Activated CD8-positive, alpha-beta memory T cell treated with anti-CD3 and anti-CD28 coated beads, Interleukin-2, amount 50 U/mL, for 24 hours (primary cell): Measurements from ENCODE around the gene SEMA4D.
"Not testable (repeated sequence)": the region's sequence is repeated elsewhere in the genome, so short reads cannot be mapped to it uniquely, and the experiment has no call there.

Source experiments
- DNase-seq: peaks from one replicate; pipeline ENCODE4 v3.0.0-alpha.2; 2020; ENCODE audit errors: extremely low read depth

The SEMA4D gene

DNA sequence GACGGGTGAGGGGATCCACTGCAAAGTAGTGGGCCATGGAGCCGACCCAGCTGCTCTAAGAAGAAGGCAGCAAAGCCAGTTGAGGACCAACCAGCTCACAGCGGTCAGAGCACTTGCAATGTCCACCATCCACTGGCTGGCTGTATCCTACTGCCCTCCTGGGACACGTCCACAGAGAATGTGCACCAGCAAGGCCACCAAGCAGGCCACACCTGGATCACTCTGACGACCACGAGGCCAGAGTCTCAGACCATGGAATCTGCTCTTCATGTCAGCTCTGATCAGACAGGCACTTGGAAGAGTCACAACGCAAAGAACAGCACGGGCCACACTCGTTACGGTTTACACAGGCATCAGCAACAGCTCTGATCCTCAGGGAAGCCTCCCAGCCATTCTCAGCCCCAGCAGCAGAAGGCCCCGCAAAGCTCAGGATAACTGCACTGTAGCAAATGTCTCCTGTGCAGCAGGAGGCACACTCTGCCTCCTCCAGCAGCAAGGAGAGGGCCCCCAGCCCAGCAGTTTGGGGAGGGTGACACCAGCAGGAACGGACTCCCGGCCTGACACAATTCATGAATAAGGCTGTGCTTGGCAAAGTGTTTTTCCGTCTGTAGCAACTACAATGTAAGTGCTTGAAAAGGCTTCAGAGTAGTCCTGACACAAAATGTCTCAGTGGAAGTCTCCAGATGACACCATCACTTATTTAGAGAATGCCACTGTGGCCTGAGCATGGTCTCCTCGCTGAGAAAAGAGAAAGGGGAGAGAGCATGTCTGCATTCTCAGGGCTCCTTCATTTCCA, 15.7 kb downstream of the SEMA4D start:
- no peak for DNase-seq

DNA sequence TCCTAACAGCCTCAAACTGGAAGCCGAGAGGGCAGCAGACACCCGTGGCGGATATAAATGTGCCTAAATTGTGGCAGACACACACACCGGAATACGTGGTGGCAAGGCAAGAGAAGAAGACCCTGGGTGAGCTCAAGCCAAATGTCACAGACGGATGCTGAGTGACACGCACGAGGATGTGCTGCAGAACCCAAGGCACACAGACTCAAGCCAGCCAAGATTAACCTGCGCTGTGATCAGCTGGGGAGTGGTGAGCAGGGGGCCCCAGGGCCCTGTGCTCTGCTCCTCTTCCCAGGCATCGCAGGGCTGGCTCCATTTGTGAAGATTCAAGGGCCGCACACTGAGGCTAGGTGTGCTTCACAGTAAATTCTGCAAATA, 16.4 kb downstream of the SEMA4D start:
- DNase-seq, result no peak

DNA sequence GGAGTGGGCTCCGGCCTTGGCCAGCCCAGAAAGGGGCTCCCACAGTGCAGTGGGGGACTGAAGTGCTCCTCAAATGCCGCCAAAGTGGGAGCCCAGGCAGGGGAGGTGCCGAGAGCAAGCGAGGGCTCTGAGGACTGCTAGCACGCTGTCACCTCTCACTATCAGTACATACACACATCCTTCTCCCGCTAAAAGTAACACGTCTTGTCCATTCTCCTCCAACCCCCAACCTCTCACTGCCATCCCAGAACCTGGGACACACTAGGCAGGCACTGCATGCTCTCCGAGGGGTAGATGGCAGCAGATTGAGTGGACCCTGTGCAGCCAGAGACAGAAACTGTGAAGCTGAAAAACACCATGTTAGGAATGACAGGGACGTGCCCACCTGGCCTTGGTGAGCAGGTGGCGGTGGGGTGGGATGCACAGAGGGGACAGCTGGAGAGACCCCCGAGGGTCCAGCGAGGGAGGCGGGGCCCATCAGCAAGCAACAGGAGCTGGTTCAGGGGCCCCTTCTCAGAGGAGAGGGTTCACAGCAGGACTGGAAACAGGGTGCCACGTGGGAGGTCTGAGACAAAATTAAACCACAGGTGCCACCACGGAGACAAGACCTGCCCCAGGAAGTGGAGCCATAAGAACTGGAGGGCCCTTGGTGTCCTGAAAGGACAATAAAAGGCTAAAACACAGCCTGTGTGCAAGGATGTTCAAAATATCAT, 16.9 kb downstream of the SEMA4D start:
- no peak for DNase-seq

DNA sequence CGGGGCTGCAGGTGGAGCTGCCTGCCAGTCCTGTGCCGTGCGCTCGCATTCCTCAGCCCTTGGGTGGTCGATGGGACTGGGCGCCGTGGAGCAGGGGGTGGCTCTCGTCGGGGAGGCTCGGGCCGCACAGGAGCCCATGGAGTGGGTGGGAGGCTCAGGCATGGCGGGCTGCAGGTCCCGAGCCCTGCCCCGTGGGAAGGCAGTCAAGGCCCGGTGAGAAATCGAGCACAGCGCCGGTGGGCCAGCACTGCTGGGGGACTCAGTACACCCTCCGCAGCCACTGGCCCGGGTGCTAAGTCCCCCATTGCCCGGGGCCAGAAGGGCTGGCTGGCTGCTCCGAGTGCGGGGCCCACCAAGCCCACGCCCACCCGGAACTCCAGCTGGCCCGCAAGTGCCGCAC, 17.5 kb downstream of the SEMA4D start:
- not testable (repeated sequence) for DNase-seq

DNA sequence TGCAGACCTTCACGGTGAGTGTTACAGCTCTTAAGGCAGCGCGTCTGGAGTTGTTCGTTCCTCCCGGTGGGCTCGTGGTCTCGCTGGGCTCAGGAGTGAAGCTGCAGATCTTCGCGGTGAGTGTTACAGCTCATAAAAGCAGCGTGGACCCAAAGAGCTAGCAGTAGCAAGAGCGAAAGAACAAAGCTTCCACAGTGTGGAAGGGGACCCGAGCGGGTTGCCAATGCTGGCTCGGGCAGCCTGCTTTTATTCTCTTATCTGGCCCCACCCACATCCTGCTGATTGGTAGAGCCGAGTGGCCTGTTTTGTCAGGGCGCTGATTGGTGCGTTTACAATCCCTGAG, 18.3 kb downstream of the SEMA4D start:
- DNase-seq, result not testable (repeated sequence)

DNA sequence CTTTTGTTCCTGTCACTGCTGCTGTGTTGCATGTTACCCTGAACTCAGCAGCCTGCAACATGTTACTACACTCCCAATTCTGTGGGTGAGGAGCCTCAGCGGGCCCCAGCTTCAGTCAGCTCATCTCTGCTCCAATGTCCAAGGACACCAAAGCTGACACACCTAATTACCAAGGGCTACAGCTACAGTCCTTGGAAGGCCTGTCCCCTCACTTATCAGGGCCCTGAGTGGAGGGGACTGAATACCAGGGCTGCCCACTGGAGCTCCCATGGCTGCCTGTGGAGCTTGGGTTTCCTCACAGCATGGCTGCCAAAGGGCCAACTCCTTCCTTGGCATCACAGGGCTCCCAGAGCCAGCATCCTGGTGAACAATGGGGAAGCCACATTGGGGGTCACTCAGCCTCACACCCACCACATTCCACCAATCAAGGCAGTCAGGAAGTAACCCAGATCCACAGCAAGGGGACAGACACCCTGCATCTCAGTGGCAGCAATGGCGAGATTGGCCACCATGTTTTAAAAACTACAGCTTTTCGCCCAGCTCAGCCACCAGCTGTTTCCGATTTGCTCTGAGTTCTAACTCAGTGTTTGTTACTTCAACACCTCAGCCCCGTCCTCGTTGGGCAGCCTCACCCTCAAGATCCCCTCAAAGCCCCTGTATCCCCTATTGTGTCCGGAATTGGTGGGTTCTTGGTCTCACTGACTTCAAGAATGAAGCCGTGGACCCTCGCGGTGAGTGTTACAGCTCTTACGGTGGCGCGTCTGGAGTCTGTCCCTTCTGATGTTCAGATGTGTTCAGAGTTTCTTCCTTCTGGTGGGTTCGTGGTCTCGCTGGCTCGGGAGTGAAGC, 18.9 kb downstream of the SEMA4D start:
- DNase-seq, result no peak

DNA sequence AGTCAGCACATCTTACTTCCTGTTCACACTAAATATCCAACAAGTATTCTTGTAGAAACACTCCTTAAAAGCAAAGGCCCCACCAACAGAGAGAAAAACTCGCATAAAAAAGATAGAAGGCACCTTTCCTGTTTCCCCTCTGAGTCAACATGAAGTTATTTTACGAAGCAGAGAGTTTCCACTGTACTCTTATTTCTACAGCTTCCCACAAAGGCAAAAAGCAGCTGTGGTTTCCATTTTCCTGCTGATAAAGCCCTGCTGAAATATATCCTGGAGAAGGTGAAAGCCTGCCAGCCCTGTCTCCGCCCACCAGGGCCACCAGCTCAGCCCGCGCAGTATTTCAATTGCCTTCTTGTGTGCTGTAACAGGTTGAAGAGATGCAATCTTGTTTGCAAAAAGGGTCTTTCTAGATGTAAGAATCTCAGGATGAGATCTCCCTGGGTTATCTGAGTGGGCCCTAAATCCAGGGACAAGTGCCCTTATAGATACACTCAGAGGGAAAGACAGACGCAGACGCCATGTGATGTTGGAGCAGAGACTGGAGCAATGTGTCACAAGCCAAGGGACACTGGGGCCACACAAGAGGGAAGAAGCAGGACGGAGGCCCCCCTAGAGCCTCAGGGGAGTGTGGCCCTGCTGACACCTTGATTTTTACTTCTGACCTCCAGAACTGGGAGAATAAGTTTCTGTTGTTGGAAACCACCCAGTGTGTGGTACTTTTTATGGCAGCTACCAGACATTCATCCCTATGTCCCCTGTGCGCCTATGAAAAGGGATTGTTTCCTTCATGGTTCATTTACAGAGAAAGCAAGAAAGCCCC, 19.9 kb downstream of the SEMA4D start:
- DNase-seq, result no peak

DNA sequence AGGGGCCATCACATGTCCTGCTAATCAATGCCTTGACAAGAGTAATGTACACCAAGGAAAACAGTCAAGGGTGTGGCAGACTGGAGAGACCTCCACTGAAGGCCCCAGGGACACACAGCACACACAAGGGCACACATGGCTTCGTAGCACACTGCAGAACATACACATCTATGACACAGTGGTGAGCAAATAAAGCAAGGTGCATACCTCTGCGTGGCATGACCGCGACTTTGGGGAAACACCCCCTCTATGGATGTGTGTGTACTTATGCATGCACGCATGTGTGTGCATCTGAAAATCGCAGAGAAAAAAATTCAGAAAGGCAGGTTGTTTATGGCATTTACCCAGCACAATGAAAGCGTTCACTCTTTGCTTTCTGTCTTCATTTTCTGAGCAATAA, 20.5 kb downstream of the SEMA4D start:
- DNase-seq, result no peak

DNA sequence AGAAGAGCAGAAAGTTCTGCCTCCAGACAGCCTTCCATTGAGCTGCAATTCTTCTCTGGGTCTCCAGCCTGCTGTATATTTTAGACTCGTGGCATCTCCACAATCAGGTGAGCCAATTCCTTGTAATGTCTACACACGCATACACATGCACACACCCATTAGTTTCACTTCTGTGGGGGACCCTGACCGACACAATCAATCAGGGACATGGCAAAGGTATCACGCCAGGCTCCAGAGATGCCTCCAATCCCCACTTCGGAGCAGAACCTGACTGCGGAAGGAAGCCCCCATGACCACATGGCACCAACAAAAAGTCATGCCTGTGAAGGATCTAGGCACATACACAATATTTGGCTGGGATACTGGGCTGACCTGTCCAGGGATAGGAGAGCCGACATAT, 21.4 kb downstream of the SEMA4D start:
- DNase-seq, result no peak

DNA sequence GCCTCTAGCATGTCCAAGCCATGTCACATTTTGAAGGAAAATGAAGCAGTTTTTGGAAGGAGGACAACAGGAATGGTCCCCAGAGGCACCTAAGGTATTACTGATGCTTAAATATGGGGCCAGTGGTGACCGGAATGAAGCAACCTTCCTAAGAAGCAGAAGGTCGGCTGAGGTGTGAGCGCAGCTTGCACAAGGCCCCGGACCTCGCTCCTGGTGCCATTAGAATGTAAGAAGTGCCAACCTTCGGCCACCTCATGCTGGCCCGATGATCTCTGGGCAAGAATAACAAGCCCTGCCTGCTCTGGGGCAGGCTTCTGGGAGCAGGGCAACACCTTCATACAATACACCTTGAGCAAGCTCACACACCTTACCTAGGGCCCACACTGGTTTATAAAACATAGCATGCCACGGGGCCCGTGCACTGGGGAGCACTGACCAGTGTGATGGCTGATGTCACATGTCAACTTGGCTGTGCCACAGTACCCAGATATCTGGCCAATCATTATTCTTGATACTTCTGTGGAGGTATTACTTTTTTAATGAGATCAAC, 21.9 kb downstream of the SEMA4D start:
- no peak for DNase-seq

DNA sequence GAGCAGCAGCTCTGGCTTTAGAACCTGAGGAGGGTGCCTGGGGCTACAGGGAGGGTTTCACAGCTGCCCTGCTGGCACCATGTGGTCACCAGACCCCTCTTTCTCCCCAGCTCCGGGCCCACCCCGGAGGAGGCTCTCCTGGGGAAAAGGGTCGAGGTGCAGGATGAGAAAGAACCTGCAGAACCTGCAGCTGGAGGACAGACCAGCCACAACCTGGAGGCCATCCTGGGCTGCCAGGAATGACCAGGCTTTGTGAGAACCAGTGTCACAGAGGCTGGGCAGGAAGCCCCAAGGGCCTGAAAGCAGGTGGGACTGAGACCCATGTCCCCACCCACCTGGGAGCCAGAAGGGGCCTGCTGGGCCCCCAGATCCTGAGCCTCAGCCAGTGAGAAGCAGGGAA, 23.0 kb downstream of the SEMA4D start:
- no peak for DNase-seq

DNA sequence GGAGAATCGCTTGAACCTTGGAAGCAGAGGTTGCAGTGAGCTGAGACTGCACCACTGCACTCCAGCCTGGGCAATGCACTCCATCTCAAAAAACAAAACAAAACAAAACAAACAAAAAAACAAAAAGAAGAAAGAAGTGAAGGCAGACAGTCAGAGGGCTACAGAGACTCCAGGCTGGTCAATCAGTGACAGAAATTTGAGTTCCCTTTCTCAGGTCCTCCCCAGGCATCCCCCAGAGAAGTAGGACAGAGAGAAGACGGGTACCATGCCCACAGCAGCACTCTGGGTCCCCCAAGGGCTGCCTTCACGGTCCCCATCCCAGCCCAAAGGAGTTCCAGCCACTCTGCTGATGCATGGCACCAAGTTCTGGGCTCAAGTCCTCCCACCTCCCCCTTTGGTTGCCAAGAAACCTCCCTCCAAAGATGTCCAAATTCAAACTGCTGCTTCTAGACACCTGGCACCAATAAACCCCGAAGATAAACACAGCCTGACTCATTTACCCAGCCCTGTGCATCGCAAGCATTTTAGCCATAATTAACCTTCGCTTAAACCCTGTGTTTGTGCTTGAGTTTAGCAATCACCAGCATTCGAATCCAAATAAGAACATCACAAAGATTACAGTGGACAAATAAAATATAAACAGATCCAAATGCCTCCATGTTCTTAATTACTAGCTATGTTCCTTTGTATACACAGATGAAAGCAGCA, 24.0 kb downstream of the SEMA4D start:
- DNase-seq, result no peak

DNA sequence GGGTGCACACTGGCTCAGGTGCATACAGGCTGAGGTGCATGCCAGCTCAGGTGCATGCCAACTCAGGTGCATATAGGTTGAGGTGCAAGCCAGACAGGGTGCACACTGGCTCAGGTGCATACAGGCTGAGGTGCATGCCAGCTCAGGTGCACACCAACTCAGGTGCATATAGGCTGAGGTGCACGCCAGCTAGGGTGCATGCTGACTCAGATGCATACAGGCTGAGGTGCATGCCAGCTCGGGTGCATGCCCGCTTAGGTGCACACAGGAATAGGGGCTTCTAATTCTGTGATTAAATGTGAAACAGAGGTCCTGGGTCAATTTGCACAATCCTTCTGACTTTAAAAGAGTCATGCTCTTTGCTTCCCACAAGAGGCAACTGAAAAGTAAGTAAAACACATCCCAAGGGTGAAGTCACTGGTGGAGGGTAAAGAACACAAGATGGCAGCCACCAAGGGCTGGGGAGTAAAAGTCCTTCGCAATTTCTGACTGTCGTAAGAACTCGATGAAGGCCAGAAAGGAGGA, 26.1 kb downstream of the SEMA4D start:
- DNase-seq, result not testable (repeated sequence)

DNA sequence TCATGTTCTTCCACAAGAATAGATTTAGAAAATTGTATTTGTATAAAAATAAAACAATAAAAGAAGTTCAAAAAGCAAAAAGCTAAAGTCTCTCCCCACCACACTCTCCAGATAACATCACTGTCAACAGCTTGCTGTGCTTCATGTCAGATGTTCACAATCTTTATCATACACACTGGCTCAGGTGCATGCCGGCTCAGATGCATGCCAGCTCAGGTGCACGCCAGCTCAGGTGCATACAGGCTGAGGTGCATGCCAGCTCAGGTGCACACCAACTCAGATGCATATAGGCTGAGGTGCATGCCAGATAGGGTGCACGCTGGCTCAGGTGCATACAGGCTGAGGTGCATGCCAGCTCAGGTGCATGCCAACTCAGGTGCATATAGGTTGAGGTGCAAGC, 26.5 kb downstream of the SEMA4D start:
- DNase-seq, result no peak

DNA sequence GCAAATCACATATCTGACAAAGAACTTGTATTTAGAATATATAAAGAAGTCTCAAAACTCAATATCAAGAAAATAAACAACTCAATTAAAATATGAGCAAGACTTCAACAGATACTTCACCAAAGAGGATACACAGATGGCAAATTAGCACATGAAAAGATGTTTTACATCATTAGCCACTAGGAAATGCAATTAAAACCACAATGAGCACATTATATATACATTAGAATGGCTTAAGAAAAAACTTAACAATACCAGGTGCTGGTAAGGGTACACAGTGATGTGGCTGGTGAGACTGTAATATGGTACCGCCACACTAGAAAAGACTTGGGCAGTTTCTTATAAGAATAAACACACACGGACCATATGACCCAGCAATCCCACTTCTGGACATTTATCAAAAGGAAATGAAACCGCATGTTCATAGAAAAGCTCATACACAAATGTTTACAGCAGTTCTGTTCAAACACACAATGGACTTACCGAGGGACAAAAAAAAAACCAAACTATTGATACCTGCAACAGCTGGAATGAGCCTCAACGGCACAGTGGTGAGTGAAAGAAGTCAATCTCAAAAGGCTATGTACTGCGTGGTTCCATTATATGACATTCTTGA, 27.6 kb downstream of the SEMA4D start:
- no peak for DNase-seq

DNA sequence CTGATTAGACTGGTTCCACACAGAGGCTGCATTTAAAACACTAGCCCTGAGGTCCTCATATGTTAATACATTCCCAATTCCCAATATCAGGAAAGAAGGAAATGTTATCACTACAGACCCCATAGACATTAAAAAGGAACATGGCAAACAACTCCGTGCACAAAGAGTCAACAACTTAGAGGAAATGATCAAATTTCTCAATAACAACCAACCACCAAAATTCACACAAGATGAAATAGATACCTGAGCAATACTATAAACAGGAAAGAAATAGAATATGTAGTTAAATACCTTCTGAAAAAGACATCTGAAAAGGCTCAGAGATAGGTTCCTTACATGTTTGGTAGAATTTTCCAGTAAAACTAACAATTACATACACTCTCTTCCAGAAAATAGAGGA, 28.9 kb downstream of the SEMA4D start:
- DNase-seq, result no peak

DNA sequence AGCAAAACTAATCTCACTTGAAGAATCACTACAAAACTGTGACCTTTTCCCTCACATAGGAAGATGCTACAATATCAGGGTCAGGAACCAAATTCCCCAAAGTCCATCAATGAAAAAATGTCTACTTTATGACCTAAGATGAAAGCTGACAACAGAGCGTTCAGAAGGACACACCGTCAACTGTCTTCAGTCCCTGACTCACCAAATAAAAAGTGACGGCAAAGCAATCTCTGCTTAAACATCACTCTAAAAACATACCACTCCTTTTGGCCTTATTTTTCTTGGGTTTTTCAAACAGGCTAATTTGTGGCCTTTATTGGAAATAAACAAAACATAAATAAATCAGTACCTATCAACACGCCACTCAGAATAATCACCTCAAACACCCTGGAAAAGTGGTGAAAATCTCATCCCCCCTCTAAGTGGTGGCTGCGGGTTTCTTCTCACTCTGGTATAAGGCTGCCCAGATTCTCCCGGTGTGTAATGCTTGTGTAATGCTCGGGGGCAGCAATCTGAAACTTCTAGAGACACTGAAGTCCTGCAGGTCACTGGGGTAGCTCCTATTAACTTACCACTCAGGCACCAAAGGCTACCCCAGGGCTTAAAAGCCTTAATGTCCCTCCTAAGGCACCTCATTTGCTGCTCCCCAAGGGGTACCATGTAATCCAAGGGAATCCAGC, 29.5 kb downstream of the SEMA4D start:
- DNase-seq, result no peak

DNA sequence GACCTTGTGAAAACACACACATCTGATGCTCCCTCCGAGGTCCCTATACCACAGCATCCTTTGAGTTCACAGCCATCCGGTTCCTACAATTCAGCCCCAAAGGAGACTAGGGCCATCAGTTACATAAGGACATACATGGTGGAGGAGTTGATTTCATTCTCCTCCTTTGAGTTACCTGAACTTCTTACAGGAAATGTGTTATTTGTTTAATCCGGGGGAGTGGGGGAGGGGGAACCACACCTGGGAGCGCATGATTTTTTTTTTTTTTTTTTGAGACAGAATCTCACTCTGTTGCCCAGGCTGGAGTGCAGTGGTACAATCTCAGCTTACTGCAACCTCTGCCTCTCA, 30.7 kb downstream of the SEMA4D start:
- DNase-seq, result no peak

DNA sequence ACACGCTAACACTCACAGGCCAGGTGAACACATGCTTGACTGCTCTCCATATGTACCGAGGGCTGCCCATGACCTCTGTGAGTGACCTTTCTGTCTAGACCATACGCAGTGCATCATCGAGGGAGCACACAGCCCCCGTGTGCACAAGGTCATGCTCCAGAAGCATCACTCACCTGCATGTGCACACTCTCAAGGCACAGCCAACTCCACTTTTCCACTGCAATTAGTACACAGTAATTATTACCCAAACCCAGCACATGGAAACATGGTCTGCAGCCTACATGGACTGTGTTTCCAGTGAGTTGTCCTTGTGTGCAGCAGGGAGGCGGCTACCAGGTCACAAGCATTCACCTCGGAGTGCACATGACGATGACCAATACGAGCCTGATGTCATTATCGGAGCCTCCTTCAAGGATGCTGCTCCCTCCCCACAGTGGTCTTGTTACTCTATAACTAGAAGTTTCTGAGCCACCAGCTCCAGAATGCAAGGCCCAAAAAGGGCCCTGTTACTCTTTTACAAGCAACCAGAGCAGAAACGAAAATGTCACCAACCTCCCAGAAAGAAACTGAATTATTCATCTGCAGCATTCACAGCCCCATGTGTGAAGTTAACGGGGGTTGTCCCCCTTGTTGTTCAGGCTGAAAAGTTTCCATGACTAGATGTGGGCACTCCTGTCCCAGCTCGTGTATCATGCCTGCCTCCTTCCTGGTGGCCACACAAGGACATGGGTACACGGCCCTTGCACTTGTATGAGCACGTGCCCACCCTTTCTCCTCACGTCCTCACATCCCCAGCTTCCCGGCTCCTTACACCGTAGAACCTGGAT, 31.2 kb downstream of the SEMA4D start:
- no peak for DNase-seq
